ENCODE measurements around the gene MYLK2.

GRCh38 chr20:31831211-31831610 lies 12.1 kb downstream of the MYLK2 start:
- TF ChIP-seq POLR2A (IDR thresholded peaks at IDR 0.05): no peak
- TF ChIP-seq, protein P1, sequence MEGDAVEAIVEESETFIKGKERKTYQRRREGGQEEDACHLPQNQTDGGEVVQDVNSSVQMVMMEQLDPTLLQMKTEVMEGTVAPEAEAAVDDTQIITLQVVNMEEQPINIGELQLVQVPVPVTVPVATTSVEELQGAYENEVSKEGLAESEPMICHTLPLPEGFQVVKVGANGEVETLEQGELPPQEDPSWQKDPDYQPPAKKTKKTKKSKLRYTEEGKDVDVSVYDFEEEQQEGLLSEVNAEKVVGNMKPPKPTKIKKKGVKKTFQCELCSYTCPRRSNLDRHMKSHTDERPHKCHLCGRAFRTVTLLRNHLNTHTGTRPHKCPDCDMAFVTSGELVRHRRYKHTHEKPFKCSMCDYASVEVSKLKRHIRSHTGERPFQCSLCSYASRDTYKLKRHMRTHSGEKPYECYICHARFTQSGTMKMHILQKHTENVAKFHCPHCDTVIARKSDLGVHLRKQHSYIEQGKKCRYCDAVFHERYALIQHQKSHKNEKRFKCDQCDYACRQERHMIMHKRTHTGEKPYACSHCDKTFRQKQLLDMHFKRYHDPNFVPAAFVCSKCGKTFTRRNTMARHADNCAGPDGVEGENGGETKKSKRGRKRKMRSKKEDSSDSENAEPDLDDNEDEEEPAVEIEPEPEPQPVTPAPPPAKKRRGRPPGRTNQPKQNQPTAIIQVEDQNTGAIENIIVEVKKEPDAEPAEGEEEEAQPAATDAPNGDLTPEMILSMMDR (IDR thresholded peaks at IDR 0.05): no peak
